HG02571 (cell line): ENCODE measurements around the gene FAM229A.
A peak's percentile ranks its signal among the peaks of the same experiment; 100 is the strongest.

Experiments
- ATAC-seq: cut with Tn5 transposase; IDR thresholded peaks from one replicate; pipeline ENCODE4 v1.9.1; 2021; ENCODE audit warnings: mild to moderate bottlenecking, moderate library complexity; ENCODE audit not compliant: unreplicated experiment

FAM229A gene

DNA sequence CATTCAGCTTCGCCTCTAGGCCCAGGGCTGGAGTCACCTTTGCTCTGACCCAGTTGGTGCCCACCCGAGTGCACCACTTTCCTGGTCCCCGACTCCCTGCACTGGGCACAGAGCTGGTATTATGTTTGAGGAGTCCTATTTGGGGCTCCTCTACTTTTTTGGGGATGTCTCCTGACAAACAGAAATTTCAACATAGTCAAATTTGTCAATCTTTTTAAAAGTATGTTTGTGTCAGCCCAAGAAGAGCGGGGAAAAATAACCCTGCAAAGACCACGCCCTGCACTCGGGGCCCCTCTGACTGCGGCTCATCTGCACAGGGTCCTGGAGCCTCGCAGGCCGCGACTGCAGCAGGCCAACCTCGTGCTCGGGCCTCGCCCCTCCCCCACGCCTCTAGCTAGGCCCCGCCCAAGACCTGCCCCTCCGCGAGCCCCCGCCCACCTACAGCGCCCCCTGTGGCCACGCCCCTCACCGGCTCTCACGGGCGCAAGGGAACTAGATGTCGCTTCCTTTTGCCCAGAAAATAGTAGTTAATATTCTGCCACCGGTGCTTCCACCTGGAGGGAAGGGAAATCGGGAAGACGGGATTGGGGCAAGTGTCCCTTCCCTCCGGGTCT, 11.4 kb downstream of the FAM229A start:
- peak; percentile 24 for ATAC-seq

- no peak for ATAC-seq
Measured at GRCh38 chr1:32349211-32349708, 13.0 kb downstream of the FAM229A start.

GRCh38 chr1:32346532-32347157, 15.6 kb downstream of the FAM229A start:
- ATAC-seq = no peak

DNA sequence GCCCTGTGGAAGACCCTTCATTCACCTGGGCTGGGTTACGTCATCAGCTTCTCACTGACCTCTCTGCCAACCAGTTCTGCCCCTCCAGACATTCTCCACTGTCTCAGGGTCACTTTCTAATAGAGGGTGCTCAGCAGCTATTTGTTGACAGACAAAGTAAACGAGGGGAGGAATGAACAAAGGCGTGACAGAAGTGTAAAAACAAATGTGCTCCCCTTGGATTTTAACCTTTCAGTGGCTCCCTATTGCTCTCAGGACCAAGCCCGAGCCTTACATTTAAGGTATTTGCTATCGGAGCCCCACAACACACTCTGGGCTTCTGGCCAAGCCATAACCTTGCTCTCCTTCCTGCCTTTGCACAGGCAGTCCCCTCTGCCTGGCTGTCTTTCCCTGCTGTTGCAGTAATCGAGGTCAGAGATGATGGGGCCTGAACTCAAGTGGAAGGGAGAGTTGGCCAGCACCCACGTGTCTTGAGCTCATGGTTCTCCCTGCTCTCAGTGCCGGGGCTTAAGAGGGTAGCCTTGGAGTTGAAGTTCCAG, 16.9 kb downstream of the FAM229A start:
- no peak for ATAC-seq

- no peak for ATAC-seq
Measured at GRCh38 chr1:32342704-32343103, 19.6 kb downstream of the FAM229A start.

DNA sequence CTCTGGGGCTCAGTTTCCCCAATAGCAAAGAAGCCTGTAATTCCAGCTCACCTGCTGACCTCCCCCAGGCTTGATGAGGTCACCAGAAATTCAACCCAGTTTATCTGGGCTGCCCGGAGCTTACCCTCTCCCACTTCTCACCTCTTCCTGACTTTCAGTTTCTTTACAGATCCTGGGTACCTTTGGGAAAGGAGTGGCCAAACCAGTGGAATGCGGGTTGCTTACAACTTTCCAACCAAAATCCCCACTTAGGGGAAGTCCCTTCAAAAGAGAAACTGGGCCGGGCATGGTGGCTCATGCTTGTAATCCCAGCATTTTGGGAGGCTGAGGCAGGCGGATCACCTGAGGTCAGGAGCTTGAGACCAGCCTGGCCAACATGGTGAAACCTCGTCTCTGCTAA, 20.3 kb downstream of the FAM229A start:
- no peak for ATAC-seq

GRCh38 chr1:32341186-32341757, 21.0 kb downstream of the FAM229A start:
- ATAC-seq = no peak

- ATAC-seq = no peak
Measured at GRCh38 chr1:32339363-32339978, 22.8 kb downstream of the FAM229A start.

DNA sequence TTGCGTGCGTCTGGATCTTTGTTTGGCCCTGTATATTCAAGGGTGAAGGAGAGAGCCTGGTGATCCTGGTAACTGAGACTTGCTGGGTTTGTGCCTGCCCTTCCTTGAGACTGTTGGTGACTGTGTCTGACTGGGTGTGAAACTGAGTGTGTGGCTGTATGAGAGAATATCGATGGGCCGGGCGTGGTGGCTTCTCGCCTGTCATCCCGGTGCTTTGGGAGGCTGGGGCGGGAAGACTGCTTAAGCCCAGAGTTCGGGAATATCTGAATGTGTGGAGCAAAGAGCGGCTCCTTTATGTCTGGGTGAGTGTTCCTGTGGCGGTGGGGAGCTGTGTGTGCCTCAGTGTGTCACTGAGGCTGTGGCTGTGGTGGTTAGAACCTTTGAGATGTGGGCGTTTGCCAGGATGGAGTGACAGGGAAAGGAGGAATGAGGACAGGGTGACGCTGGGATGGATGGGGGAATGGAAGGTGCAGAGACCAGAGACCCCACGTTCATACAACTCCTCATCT, 23.6 kb downstream of the FAM229A start:
- ATAC-seq = no peak

DNA sequence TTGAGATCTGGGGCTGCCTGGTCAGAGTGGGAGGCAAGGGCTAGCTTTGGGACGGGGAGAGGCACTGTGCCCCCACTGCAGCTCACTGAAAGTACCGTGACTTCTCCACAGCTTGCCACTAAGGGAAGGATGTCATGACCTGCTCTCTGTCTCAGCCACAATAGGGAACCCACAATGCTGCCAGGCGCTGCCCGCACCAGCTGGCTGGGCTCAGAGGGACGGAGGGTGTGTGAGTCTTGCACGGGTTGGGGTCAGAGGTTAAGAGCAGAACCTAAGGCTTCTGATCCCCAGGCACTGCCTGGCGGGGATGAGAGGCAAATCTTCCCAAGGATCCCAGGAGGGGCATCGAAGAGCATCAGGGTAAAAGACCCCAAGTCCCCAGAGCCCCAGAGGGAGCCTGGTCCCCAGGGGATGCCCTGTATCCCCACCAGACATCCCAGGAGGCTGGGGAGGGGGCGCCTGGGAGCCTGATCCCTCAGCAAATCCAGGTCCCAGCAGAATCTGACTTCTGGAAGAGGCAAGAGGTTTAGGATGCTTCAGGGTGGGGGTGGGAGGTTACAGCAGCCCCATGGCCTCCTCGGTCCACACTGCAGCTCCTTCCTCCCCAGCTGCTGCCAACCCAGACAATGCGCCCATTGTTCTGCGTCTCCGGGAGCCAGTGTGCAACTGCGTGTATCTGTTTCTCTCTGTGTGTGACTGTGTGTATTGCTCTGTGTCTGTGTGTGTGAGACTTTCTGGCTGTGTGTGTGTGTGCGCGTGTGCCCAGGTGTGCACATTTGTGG, 24.2 kb downstream of the FAM229A start:
- ATAC-seq = no peak

- ATAC-seq = no peak
Measured at GRCh38 chr1:32336963-32337675, 25.2 kb downstream of the FAM229A start.

GRCh38 chr1:32336591-32336932, 25.7 kb downstream of the FAM229A start:
- no peak for ATAC-seq

DNA sequence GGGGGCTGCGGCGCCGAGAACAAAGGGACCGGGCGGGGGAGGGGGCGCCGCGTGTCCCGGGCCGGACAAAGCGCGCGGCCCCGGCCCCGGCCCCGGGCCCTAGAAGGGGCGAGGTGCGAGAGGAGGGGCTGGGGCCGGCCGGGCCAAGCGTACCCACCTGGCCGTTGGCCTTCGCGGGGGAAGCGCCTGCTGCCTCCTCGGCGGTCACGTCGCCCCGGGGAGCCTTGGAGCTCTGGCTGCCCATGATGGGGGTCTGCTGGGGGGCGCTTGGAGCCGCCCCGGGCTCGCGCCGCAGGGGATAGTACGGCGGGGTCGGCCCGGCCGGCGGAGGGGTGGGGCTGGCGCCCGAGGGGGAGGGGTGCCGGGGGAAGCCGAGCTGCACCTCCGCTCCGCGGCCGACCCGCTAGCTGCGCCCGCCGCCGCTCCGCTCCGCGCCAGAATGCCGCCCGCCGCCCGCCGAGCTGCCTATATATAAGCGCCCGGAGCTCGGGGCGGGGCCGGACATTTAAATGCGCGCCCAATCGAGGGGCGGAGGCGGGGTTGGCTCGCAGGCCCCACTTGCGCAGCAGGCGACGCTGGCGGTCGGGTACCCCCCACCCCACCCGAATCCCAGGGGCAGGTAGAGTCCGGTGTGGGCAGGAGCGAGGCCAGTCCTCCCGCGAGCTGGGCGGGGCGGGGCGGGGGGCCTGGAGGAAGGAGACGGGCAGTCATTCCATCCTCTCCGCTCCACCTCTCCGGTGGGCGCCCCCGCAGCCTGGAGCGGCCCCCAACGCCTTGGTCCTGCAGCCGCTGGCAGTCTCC, 26.3 kb downstream of the FAM229A start, which contains the start of gene MARCKSL1:
Gene MARCKSL1 (minus strand): TSS at position 444 of the 801 bp plus-strand sequence. CDS start 200 bp downstream, at position 244.
- ATAC-seq = peak; percentile 42

DNA sequence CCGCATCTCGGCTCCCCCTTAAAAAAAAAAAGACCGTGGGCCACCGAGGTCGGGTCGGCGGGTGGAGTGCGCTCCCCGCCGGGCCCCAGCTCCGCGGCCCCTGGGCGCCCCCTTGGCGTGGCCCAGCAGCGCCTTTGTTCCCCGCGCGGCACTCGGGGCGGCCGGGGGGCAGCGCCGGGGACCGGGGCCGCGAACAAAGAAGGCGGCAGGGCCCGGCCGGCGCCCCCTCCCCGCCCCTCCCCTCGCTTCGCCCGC, 26.8 kb downstream of the FAM229A start:
- peak; percentile 3 for ATAC-seq

GRCh38 chr1:32334864-32335534, 27.3 kb downstream of the FAM229A start:
- ATAC-seq = peak; percentile 15

- ATAC-seq = no peak
Measured at GRCh38 chr1:32334274-32334861, 27.9 kb downstream of the FAM229A start.

GRCh38 chr1:32333251-32333963, 28.9 kb downstream of the FAM229A start:
- ATAC-seq = no peak
